Measurements from ENCODE around the gene THUMPD1. TPM values are rescaled to one million over a fixed set of nuclear protein-coding genes. Genes with fewer than 3 reads are reported as not detected.
A peak's percentile ranks its signal among the peaks of the same experiment; 100 is the strongest.
"Not testable (repeated sequence)": the region's sequence is repeated elsewhere in the genome, so short reads cannot be mapped to it uniquely, and the experiment has no call there.

Gene THUMPD1
- total RNA-seq, 2 donors from 2014 or later = 28.7 to 42.8 TPM

DNA sequence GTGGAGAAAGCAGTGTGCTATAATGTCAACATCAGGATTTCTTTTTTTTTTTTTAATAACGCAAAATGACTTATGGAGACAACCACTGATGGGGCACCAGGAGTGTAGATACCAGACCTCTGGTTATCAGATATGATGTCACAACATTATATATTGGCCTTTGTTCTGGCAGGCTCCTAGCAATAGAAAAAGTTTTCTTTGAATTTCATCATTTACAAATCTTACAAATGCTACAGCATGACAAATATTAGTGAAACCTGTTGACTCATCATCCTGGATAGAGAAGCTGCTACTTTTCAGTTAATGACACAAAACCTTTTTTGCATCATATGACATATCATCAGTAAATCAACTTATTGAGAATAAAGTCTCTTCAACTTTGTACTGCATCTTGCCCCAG lies 6.1 kb downstream of the THUMPD1 start:
- H3K27me3 Mint-ChIP-seq = no peaks in the 10 kb centered on the region
- H3K4me1 Mint-ChIP-seq = peaks cover 14% of the 10 kb centered on the region
- H3K36me3 Mint-ChIP-seq (ENCODE audit: low read depth) = peaks cover 63% of the 10 kb centered on the region
- H3K27ac Mint-ChIP-seq = no peak overlapping the region
- H3K4me3 Mint-ChIP-seq = no peak overlapping the region
- H3K9me3 Mint-ChIP-seq = no peaks in the 10 kb centered on the region
- peak; percentile 48 for ATAC-seq (replicated peaks)

GRCh38 chr16:20734782-20735181 lies 6.8 kb downstream of the THUMPD1 start:
- Mint-ChIP-seq H3K36me3 (ENCODE audit: low read depth) (peaks cover 59% of the 10 kb centered on the region), H3K27me3 (no peaks in the 10 kb centered on the region), H3K4me3 (no peak overlapping the region), H3K9me3 (no peaks in the 10 kb centered on the region), H3K27ac (no peak overlapping the region), H3K4me1 (peaks cover 11% of the 10 kb centered on the region)
- ATAC-seq (replicated peaks) = no peak

GRCh38 chr16:20734056-20734455 lies 7.6 kb downstream of the THUMPD1 start:
- H3K36me3 Mint-ChIP-seq (ENCODE audit: low read depth) = peaks cover 58% of the 10 kb centered on the region
- no peaks in the 10 kb centered on the region for H3K9me3 Mint-ChIP-seq
- H3K27ac Mint-ChIP-seq = peak overlapping the region; percentile 29
- peaks cover 11% of the 10 kb centered on the region for H3K4me1 Mint-ChIP-seq
- no peaks in the 10 kb centered on the region for H3K27me3 Mint-ChIP-seq
- ATAC-seq (replicated peaks) = no peak
- H3K4me3 Mint-ChIP-seq = no peak overlapping the region

GRCh38 chr16:20729141-20729540 lies 12.5 kb downstream of the THUMPD1 start:
- Mint-ChIP-seq H3K4me3 (no peak overlapping the region), H3K27me3 (no peaks in the 10 kb centered on the region), H3K4me1 (no peaks in the 10 kb centered on the region), H3K36me3 (ENCODE audit: low read depth) (peaks cover 9% of the 10 kb centered on the region), H3K9me3 (no peaks in the 10 kb centered on the region), H3K27ac (no peak overlapping the region)
- ATAC-seq (replicated peaks) = no peak

GRCh38 chr16:20727181-20727580 lies 14.4 kb downstream of the THUMPD1 start:
- Mint-ChIP-seq H3K4me1 (no peaks in the 10 kb centered on the region), H3K27ac (no peak overlapping the region), H3K4me3 (no peak overlapping the region), H3K36me3 (ENCODE audit: low read depth) (no peaks in the 10 kb centered on the region), H3K27me3 (no peaks in the 10 kb centered on the region), H3K9me3 (no peaks in the 10 kb centered on the region)
- no peak for ATAC-seq (replicated peaks)

GRCh38 chr16:20726661-20727060 lies 15.0 kb downstream of the THUMPD1 start:
- Mint-ChIP-seq H3K27ac (no peak overlapping the region), H3K9me3 (no peaks in the 10 kb centered on the region), H3K4me3 (no peak overlapping the region), H3K36me3 (ENCODE audit: low read depth) (no peaks in the 10 kb centered on the region), H3K4me1 (no peaks in the 10 kb centered on the region), H3K27me3 (no peaks in the 10 kb centered on the region)
- ATAC-seq (replicated peaks) = no peak

- Mint-ChIP-seq H3K9me3 (no peaks in the 10 kb centered on the region), H3K27ac (no peak overlapping the region), H3K4me1 (no peaks in the 10 kb centered on the region), H3K4me3 (no peak overlapping the region), H3K36me3 (ENCODE audit: low read depth) (no peaks in the 10 kb centered on the region), H3K27me3 (no peaks in the 10 kb centered on the region)
- ATAC-seq (replicated peaks) = no peak
These were observed 21.4 kb downstream of the THUMPD1 start for GRCh38 chr16:20720251-20720650.

DNA sequence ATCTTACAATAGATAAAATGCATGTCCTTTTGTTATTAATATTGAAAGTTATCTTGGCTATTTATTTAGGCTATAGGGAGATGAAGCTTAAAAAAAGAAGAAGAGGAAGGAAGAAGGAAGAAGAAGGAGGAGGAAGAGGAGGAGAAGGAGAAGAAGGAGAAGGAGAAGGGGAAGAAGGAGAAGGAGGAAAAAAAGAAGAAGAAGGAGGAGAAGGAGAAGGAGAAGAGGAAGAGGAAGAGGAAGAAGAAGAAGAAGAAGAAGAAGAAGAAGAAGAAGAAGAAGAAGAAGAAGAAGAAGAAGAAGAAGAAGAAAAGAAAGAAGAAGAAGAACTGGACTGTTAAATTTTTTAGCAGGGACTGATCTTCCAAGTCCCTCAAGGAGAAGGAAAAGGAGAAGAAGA lies 23.9 kb downstream of the THUMPD1 start:
- not testable (repeated sequence) for H3K9me3 Mint-ChIP-seq; H3K36me3 Mint-ChIP-seq (ENCODE audit: low read depth); ATAC-seq (replicated peaks); H3K27me3 Mint-ChIP-seq; H3K4me3 Mint-ChIP-seq; H3K4me1 Mint-ChIP-seq; H3K27ac Mint-ChIP-seq

- Mint-ChIP-seq H3K36me3 (ENCODE audit: low read depth) (no peaks in the 10 kb centered on the region), H3K4me1 (no peaks in the 10 kb centered on the region), H3K4me3 (no peak overlapping the region), H3K27me3 (no peaks in the 10 kb centered on the region), H3K9me3 (no peaks in the 10 kb centered on the region), H3K27ac (no peak overlapping the region)
- ATAC-seq (replicated peaks) = no peak
These were observed 30.2 kb downstream of the THUMPD1 start for GRCh38 chr16:20711277-20711911.

DNA sequence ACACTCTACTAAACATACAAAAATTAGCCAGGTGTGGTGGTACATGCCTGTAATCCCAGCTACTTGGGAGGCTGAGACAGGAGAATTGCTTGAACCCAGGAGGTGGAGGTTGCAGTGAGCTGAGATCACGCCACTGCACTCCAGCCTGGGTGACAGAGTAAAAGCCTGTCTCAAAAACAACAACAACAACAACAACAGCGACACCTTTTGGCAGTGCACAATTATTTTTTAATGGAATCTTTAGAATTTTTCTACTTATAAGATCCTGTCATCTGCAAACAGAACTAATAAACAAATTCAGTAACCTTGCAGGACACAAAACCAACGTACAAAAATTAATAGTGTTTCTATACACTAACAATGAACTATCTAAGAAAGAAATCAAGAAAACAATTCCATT lies 33.5 kb downstream of the THUMPD1 start:
- not testable (repeated sequence) for H3K27ac Mint-ChIP-seq; H3K27me3 Mint-ChIP-seq; H3K36me3 Mint-ChIP-seq (ENCODE audit: low read depth); H3K9me3 Mint-ChIP-seq; ATAC-seq (replicated peaks); H3K4me1 Mint-ChIP-seq; H3K4me3 Mint-ChIP-seq

DNA sequence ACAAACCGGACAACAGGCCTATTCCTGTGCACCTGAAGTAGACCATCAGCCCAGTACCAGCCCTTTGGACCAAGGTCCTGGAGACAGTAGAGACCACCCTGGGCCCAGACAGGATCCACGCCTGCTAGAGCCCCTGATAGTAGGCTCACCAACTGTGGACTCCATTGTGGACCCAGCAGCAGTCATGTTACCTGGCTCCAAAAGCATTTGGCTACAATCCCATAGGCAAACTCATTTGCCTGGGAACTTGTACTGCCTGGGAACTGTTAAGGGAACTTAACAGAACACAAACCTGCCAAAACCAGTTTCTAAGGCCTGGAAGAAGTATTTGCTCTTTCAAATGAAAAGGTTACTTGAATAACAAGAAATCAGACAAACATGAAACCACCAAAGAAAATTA lies 34.2 kb downstream of the THUMPD1 start:
- no peak overlapping the region for H3K4me3 Mint-ChIP-seq
- no peaks in the 10 kb centered on the region for H3K9me3 Mint-ChIP-seq
- ATAC-seq (replicated peaks) = no peak
- H3K4me1 Mint-ChIP-seq = no peaks in the 10 kb centered on the region
- peaks cover 1% of the 10 kb centered on the region for H3K36me3 Mint-ChIP-seq (ENCODE audit: low read depth)
- H3K27me3 Mint-ChIP-seq = no peaks in the 10 kb centered on the region
- H3K27ac Mint-ChIP-seq = no peak overlapping the region

DNA sequence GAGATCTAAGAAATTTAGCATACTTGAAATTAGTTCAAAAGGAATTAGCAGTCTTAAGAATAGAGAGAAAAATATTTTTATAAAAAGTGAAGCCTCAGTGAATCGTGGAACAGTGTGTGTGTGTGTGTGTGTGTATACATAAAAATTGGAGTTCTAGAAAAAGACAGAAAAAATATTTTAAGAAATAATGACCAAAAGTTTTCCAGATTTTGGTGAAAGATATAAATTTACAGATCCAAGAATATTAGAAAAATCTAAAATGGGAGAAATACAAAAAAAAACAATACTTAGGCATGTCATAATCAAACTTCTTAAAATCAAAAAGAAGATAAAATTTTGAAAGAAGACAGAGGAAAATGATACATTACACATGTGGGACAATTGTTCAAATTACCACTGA lies 35.6 kb downstream of the THUMPD1 start:
- not testable (repeated sequence) for H3K4me3 Mint-ChIP-seq; ATAC-seq (replicated peaks); H3K27ac Mint-ChIP-seq; H3K4me1 Mint-ChIP-seq; H3K27me3 Mint-ChIP-seq; H3K9me3 Mint-ChIP-seq; H3K36me3 Mint-ChIP-seq (ENCODE audit: low read depth)

- Mint-ChIP-seq H3K4me3 (no peak overlapping the region), H3K36me3 (ENCODE audit: low read depth) (peaks cover 4% of the 10 kb centered on the region)
- ATAC-seq (replicated peaks) = no peak
These were observed 37.3 kb downstream of the THUMPD1 start for GRCh38 chr16:20704281-20704680.

GRCh38 chr16:20701692-20702091 lies 39.9 kb downstream of the THUMPD1 start:
- not testable (repeated sequence) for H3K27ac Mint-ChIP-seq; ATAC-seq (replicated peaks); H3K4me3 Mint-ChIP-seq; H3K4me1 Mint-ChIP-seq; H3K9me3 Mint-ChIP-seq; H3K27me3 Mint-ChIP-seq; H3K36me3 Mint-ChIP-seq (ENCODE audit: low read depth)

More at GRCh38 chr16:20704281-20704680, 37.3 kb downstream of the THUMPD1 start:
- Mint-ChIP-seq H3K9me3 (no peaks in the 10 kb centered on the region), H3K27me3 (no peaks in the 10 kb centered on the region), H3K4me1 (no peaks in the 10 kb centered on the region), H3K27ac (no peak overlapping the region)

DNA sequence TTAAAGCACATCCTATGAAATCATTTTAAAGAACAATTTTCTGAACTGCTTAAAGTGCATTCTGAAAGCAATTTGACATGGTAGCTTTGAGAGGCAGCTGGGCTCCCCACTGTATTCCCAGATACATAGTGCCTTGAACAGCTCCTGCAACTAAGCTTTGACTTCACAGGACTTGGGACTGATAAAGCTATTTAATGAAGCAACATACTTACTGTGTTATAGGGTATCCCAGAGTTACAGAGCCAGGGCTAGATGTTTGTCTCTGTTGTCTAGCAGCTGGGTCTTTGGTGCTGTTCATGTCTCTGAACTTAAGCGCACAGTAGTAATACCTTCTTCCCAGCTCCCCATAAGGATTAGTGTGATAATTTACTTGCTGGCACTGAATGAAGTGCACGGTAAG lies 45.0 kb downstream of the THUMPD1 start:
- ATAC-seq (replicated peaks) = no peak
- H3K4me3 Mint-ChIP-seq = no peak overlapping the region
- no peaks in the 10 kb centered on the region for H3K4me1 Mint-ChIP-seq
- H3K27me3 Mint-ChIP-seq = peaks cover 4% of the 10 kb centered on the region
- no peak overlapping the region for H3K27ac Mint-ChIP-seq
- H3K9me3 Mint-ChIP-seq = no peaks in the 10 kb centered on the region
- no peaks in the 10 kb centered on the region for H3K36me3 Mint-ChIP-seq (ENCODE audit: low read depth)

DNA sequence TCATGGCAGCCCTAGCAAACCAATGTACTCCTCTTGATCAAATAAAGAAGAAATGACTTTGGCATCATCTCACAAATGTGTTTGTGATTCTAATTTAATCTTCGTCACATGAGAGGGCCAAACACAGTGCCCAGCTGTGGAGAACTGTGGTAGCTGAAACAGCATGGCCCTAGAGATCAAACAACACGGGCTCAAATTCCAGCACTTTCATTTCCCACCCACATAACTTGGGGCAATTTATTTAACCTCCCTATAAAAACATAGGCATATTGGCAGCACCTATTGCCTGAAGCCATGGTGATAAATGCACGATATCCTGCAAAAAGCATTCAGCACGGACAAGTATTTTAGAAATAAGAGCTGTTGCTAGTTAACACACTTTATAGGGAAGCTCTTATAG lies 46.6 kb downstream of the THUMPD1 start:
- H3K36me3 Mint-ChIP-seq (ENCODE audit: low read depth) = no peaks in the 10 kb centered on the region
- no peak overlapping the region for H3K27ac Mint-ChIP-seq
- no peak for ATAC-seq (replicated peaks)
- no peaks in the 10 kb centered on the region for H3K9me3 Mint-ChIP-seq
- H3K4me1 Mint-ChIP-seq = no peaks in the 10 kb centered on the region
- peaks cover 4% of the 10 kb centered on the region for H3K27me3 Mint-ChIP-seq
- no peak overlapping the region for H3K4me3 Mint-ChIP-seq
